Testis (tissue), 2 donors: Measurements from ENCODE around the gene RARS2.

Experiments used
- POLR2A ChIP-seq: fragments of 450-650 bp; IDR thresholded peaks from one replicate; pipeline ENCODE4 v1.6.1; 2017; ENCODE audit warnings: antibody characterized with exemption, mild to moderate bottlenecking, moderate library complexity
- TF ChIP-seq, protein P1 (sequence below), 3 experiments: fragments of 450-650 bp in 2 of 3; fragments of 200-600 bp in 1 of 3; sonication (generic) in 1 of 3; IDR thresholded peaks; one replicate each; pipeline ENCODE4 v1.5.1; 2016 to 2019; ENCODE audit warnings: antibody characterized with exemption in 3 of 3, mild to moderate bottlenecking in 2 of 3, moderate library complexity in 1 of 3

DNA sequence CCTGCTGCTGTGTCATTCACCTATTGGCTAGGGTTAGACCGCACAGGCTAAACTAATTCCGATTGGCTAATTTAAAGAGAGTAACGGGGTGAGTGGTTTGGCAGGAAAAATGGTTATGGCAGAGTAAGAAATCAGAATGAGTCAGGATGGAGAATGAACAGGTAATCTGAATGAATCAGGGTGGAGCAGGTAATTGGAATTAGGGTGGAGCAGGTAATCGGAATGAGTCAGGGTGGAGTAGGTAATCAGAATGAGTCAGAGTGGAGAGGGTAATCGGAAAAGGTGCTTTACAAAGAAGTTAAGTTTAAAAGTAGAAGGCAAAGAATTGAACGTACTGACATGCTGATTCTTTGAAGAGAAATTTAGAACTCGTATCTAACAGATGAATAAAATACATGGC, 105.3 kb downstream of the RARS2 start:
- TF ChIP-seq, protein P1, sequence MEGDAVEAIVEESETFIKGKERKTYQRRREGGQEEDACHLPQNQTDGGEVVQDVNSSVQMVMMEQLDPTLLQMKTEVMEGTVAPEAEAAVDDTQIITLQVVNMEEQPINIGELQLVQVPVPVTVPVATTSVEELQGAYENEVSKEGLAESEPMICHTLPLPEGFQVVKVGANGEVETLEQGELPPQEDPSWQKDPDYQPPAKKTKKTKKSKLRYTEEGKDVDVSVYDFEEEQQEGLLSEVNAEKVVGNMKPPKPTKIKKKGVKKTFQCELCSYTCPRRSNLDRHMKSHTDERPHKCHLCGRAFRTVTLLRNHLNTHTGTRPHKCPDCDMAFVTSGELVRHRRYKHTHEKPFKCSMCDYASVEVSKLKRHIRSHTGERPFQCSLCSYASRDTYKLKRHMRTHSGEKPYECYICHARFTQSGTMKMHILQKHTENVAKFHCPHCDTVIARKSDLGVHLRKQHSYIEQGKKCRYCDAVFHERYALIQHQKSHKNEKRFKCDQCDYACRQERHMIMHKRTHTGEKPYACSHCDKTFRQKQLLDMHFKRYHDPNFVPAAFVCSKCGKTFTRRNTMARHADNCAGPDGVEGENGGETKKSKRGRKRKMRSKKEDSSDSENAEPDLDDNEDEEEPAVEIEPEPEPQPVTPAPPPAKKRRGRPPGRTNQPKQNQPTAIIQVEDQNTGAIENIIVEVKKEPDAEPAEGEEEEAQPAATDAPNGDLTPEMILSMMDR (IDR thresholded peaks at IDR 0.05), result no peak
- no peak for TF ChIP-seq POLR2A
